ENCODE results near the gene HES5. TPM values are rescaled to one million over a fixed set of nuclear protein-coding genes. Genes with fewer than 3 reads are reported as not detected.
A peak's percentile ranks its signal among the peaks of the same experiment; 100 is the strongest.

The HES5 gene
- total RNA-seq, 1 experiment from 2014 or later = not detected

DNA sequence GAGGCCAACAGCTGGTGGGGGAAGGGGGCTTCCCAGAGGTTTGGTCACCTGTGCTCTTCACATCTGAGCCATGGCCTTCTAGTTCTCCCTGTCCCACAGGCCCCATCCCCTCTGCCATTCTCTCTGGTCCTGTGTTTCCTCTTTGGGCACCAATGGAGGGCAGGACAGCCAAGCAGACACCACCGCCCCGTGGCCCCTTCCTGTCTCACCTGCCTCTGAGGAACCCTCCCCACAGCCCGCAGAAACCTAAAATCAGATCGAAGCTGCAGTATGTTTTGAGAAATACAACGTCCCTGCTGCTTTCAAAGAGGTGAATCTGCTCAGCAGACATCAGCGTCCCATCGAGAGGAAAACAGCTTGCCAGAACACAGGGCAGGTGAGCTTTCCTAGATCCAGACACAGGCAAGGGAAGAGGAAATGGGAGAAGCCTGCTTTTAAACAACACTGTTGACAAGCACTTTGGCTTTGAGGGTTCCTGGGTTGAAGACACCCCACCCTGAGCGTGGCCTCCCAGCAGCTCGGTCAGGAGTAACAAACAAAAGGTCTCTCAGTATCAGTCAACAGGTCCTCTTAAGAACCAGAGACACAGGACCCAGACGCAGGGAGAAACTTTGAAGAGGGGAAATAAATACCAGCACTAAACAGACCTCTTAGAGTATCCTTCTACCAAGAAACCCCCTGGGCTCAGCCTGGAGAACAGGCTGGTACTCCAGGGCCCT, 6.0 kb downstream of the HES5 start:
- Histone ChIP-seq H3K9ac (ENCODE audit: extremely low read depth, insufficient read length, low read length) (no peak overlapping the region), H3K79me2 (ENCODE audit: insufficient read depth, low read length) (peaks cover 25% of the 10 kb centered on the region; the same call in 1 of the 2 replicates)

More for the DNA sequence above, 6.0 kb downstream of the HES5 start:
- no CpG with 5 or more reads among the region's 10 CpGs for WGBS (ENCODE audit: extremely low coverage, insufficient read length, low lambda C conversion rate)
- no peak overlapping the region for H3K4me2 ChIP-seq (ENCODE audit: insufficient read depth, insufficient read length, low read length)
- Mint-ChIP-seq H3K27me3 (ENCODE audit: low read depth) (peaks cover 24% of the 10 kb centered on the region), H3K9me3 (no peaks in the 10 kb centered on the region; a peak in 2 of 5 replicates), H3K36me3 (ENCODE audit: insufficient read depth in 1 of 3, low read depth in 3 of 3) (peaks cover 19 to 27% (median 19%) of the 10 kb centered on the region in 3 experiments), H3K4me1 (peaks cover 25 to 29% of the 10 kb centered on the region in 2 experiments), H3K27ac (peak overlapping the region in 2 of 3 experiments; percentile 40 to 57; a peak in 2 of 7 replicates), H3K4me3 (peak overlapping the region; percentile 89 to 96)
- no peaks in the 10 kb centered on the region for H4K20me1 ChIP-seq (ENCODE audit: control insufficient read depth, insufficient read depth, insufficient read length)
- peaks cover 11% of the 10 kb centered on the region for H3K23me2 ChIP-seq (ENCODE audit: insufficient read length, low read depth, low read length, poor library complexity, severe bottlenecking)
- H2BK120ac ChIP-seq (ENCODE audit: low read depth, low read length, poor library complexity, severe bottlenecking) = no peak overlapping the region
- peaks cover 2% of the 10 kb centered on the region; the same call in 1 of the 2 replicates for H3K4me1 ChIP-seq (ENCODE audit: insufficient read depth, low read length)
- TF ChIP-seq, protein P1, sequence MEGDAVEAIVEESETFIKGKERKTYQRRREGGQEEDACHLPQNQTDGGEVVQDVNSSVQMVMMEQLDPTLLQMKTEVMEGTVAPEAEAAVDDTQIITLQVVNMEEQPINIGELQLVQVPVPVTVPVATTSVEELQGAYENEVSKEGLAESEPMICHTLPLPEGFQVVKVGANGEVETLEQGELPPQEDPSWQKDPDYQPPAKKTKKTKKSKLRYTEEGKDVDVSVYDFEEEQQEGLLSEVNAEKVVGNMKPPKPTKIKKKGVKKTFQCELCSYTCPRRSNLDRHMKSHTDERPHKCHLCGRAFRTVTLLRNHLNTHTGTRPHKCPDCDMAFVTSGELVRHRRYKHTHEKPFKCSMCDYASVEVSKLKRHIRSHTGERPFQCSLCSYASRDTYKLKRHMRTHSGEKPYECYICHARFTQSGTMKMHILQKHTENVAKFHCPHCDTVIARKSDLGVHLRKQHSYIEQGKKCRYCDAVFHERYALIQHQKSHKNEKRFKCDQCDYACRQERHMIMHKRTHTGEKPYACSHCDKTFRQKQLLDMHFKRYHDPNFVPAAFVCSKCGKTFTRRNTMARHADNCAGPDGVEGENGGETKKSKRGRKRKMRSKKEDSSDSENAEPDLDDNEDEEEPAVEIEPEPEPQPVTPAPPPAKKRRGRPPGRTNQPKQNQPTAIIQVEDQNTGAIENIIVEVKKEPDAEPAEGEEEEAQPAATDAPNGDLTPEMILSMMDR (conservative IDR thresholded peaks at IDR 0.05) = no peak
- H2BK15ac ChIP-seq (ENCODE audit: low read depth, low read length) = no peak overlapping the region
- DNase-seq = no peak
- no peak overlapping the region for H3K4ac ChIP-seq (ENCODE audit: low read depth, low read length)
- no peak overlapping the region for H2BK12ac ChIP-seq (ENCODE audit: insufficient read length, low read depth, low read length)
- H3K18ac ChIP-seq (ENCODE audit: insufficient read length, low read depth, low read length) = no peak overlapping the region
- no peak overlapping the region for H3T11ph ChIP-seq (ENCODE audit: low read length)
- no peak overlapping the region for H3K14ac ChIP-seq (ENCODE audit: insufficient read depth, low read length)
- peaks cover 16% of the 10 kb centered on the region for H3K79me1 ChIP-seq (ENCODE audit: insufficient read depth, low read depth, low read length, poor library complexity, severe bottlenecking)
- no peak overlapping the region for H2BK20ac ChIP-seq (ENCODE audit: low read depth, low read length, poor library complexity, severe bottlenecking)
- H3K56ac ChIP-seq (ENCODE audit: insufficient read length, low read depth, low read length) = no peak overlapping the region
- H3K23ac ChIP-seq (ENCODE audit: insufficient read length, low read depth, low read length) = no peak overlapping the region
- H2AK5ac ChIP-seq (ENCODE audit: insufficient read length, low read length) = no peak overlapping the region
- H4K8ac ChIP-seq (replicated peaks; ENCODE audit: insufficient read length, low read depth, low read length) = no peak overlapping the region
- H2AFZ ChIP-seq (ENCODE audit: low read length) = no peak overlapping the region
- H3K9me3 ChIP-seq (ENCODE audit: control insufficient read depth, low read depth, low read length) = no peaks in the 10 kb centered on the region
- H3K27me3 ChIP-seq (ENCODE audit: insufficient read depth, low read length) = peaks cover 18% of the 10 kb centered on the region; the same call in 1 of the 2 replicates
- H4K5ac ChIP-seq (ENCODE audit: insufficient read length, low read depth, low read length) = no peak overlapping the region
- H2BK5ac ChIP-seq (ENCODE audit: insufficient read length, low read length) = no peak overlapping the region
- H4K91ac ChIP-seq (ENCODE audit: insufficient read length, low read depth, low read length) = no peak overlapping the region
- no peak overlapping the region for H3K27ac ChIP-seq (ENCODE audit: insufficient read length, low read depth, low read length)
